COLO829 (cell line): ENCODE data around the gene MAGEA3.
"Not testable (repeated sequence)": the region's sequence is repeated elsewhere in the genome, so short reads cannot be mapped to it uniquely, and the experiment has no call there.

ENCODE experiments used
- DNase-seq: peaks from one replicate; pipeline ENCODE4 v3.0.0; 2012; ENCODE audit warnings: low spot score

MAGEA3 gene, protein sequence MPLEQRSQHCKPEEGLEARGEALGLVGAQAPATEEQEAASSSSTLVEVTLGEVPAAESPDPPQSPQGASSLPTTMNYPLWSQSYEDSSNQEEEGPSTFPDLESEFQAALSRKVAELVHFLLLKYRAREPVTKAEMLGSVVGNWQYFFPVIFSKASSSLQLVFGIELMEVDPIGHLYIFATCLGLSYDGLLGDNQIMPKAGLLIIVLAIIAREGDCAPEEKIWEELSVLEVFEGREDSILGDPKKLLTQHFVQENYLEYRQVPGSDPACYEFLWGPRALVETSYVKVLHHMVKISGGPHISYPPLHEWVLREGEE

DNA sequence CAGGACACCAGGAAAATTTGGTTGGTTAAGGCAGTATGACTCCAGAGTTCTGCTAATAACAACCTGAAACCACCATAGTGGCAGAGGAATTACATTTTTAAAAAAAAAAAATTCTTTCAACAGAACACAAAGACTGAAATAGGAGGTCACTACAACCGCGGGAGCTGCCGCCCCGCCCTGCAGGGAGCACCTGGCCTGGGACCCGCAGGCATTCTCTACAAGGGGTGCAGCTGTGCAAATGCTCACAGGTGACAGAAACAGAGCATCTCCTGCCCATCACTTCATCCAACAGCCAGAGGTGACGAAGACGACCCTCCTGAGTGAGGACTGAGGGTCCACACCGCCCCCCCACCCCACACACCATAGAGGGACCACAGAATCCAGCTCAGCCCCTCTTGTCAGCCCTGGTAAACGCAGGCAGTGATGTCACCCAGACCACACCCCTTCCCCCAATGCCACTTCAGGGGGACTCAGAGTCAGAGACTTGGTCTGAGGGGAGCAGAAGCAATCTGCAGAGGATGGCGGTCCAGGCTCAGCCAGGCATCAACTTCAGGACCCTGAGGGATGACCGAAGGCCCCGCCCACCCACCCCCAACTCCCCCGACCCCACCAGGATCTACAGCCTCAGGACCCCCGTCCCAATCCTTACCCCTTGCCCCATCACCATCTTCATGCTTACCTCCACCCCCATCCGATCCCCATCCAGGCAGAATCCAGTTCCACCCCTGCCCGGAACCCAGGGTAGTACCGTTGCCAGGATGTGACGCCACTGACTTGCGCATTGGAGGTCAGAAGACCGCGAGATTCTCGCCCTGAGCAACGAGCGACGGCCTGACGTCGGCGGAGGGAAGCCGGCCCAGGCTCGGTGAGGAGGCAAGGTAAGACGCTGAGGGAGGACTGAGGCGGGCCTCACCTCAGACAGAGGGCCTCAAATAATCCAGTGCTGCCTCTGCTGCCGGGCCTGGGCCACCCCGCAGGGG lies at the start of gene MAGEA3:
Gene MAGEA3 (plus strand): TSS at position 843 of the 980 bp plus-strand sequence. CDS start 2,039 bp downstream, outside the sequence.
- not testable (repeated sequence) for DNase-seq

DNA sequence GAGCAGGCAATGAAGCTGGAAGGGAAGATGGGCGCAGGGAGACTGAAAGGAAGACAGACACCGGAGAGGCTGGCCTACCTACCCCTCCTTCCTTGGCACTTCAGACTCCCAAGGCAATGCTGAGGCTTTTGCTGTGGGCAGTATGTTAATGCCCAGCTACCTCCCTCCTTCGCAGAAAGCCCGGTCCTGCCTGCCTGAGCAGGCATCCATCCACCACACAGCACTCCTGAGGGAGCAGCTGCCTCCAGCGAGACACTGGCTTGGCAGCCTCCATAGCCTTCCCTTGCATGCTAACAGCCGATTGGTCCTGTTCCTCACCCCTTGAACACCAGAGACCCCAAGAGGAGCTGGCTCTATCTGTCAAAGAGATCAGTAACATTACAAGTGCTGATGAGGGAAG lies 46.5 kb upstream of the MAGEA3 start:
- no peak for DNase-seq

DNA sequence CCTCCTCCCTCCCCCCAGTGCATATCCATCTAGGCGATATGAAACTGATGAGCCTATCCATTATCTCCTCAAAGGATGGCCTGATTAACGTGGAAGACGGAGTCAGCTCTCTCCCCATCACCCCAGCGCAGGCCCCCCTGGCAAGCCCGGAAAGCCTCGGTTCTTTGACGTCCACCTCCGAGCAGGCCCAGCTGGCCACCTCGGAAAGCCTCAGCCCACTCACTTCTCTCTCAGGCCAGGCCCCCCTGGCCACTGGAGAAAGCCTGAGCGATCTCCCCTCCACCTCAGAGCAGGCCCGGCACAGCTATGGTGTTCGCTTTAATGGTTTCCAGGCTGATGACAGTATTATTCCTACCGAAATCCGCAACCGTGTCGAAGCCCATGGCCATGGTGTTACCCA lies 46.1 kb upstream of the MAGEA3 start:
- DNase-seq = no peak

DNA sequence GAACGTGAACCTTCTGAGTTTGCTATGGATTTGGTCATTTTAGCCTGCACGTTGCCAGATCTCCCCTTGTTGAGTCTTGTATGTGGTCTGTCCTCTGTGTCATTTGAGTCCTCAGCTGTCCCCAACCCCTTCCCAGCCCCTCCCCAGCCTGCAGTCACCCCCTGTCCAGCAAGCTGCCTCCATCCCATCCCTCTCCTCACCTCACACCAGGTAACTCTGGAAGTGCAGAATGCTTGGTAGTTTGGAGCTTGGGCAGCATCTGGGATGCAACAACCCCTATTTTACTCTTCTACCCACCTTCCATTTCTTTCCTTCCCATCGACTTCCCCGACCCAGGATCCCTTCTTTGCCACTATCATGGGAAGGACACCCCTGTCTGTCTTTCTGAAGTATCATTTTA lies 42.5 kb upstream of the MAGEA3 start:
- no peak for DNase-seq

DNA sequence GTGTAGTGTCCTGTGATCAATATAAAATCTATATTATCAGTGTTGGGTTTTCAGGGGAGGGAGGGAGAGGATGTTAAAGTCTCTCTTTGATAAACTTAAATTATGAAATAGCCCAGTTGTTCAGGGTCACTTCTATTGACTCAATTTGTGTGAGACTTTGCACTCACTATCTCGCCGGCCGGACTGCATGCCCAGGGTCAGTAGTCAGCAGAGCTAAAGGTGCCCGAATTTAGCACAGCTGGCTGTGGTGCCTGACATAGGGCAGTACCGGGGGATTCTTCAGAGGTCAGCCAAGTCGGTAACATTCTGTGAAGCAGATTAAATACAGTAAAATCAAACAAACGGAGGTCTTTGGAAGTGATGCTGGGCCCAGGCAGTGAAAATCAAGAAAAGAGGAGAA lies 41.7 kb upstream of the MAGEA3 start:
- DNase-seq = no peak

DNA sequence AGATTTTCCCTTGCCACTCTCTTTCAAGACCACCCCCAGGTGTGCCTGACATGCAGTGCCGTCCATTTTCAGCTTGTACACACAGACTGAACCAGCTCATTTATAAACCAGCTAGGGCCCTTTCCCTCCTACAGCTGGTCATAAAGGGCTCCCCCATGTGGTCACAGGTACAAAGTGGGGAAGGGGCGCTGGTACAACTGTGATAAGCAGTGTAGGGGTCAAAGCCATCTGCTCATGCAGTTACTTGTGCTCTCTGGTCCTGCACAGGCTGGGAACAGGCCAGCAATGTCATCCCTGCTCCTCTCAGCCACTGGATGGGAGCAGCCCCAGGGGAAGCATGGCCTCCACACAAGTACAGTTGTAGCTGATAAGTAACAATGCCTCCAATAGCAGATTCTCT lies 40.3 kb upstream of the MAGEA3 start:
- DNase-seq = no peak

DNA sequence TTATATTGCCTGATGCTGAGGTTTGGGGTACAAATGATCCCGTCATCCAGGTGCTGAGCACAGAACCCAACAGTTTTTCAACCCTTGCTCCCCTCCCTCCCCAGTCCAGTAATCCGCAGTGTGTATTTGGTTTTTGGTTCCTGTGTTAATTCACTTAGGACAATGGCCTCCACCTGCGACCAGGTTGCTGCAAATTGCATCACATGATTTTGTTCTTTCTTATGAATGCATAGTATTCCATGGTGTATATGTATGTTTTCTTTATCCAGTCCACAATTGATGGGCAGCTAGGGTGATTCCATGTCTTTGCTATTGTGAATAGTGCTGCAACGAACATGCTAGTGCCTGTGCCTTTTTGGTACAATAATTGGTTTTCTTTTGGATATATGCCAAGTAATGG lies 35.5 kb upstream of the MAGEA3 start:
- DNase-seq = no peak

DNA sequence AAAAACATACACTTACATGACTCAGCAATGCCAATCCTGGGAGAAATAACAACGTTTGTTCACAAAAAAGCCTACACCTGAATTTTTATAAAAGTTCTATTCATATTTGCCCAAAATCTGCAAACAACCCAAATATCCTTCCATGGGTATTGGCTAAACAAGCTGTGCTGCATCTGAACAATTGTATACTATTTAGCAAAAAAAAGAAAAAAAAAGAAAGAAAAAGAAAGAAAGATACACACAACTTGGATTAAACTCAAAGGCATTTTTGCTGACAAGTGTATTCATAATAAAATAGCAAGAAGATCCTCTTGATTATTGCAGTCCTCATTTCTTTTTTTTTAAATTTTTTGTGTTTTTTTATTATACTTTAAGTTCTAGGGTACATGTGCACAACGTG lies 24.5 kb upstream of the MAGEA3 start:
- no peak for DNase-seq

DNA sequence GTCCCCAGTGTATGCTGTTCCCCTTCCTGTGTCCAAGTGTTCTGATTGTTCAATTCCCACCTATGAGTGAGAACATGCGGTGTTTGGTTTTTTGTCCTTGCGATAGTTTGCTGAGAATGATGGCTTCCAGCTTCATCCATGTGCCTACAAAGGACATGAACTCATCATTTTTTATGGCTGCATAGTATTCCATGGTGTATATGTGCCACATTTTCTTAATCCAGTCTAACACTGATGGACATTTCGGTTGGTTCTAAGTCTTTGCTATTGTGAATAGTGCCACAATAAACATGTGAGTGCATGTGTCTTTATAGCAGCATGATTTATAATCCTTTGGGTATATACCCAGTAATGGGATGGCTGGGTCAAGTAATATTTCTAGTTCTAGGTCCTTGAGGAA lies 23.9 kb upstream of the MAGEA3 start:
- not testable (repeated sequence) for DNase-seq

DNA sequence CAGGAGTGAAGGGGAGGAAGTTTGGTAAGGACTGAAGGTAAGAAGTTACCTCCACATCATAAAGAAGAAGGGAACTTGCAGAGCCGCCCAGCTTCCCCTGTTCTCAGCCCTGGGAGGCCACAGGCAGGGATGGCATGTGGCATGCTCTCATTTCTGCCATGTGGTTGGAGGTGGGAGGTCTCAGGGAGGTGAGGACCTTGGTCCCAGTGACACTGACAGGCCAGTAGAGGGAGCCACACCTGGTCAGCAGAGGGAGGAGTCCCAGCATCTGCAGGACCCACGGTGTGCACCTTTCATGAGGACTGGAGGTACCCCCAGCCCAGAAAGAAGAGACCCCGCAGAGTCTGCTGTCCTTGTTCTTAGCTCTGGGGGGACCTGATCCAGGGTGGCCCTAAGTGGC lies 17.6 kb upstream of the MAGEA3 start:
- DNase-seq = not testable (repeated sequence)

DNA sequence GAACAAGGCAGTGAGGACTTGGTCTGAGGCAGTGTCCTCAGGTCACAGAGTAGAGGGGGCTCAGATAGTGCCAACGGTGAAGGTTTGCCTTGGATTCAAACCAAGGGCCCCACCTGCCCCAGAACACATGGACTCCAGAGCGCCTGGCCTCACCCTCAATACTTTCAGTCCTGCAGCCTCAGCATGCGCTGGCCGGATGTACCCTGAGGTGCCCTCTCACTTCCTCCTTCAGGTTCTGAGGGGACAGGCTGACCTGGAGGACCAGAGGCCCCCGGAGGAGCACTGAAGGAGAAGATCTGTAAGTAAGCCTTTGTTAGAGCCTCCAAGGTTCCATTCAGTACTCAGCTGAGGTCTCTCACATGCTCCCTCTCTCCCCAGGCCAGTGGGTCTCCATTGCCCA lies 1.8 kb downstream of the MAGEA3 start:
- DNase-seq = not testable (repeated sequence)

DNA sequence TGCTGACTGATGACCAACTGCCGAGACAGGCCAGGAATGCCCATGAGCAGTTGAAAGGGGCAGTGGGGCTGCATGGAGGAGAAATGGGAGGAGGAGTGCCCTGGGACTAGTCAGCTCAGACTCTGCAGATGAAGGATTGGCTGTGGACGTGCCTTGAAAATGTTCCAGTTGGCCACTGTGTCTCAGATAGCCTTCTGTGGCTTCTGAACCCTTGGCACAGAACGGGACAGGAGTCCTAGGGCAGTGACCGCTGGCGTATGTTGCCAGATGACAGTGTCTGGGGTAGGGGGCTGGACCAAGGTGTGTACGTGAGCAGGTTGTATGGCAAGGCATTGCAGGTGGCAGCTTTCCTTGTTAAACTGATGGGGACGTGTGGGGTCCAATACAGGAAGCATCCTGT lies 7.9 kb downstream of the MAGEA3 start:
- not testable (repeated sequence) for DNase-seq

DNA sequence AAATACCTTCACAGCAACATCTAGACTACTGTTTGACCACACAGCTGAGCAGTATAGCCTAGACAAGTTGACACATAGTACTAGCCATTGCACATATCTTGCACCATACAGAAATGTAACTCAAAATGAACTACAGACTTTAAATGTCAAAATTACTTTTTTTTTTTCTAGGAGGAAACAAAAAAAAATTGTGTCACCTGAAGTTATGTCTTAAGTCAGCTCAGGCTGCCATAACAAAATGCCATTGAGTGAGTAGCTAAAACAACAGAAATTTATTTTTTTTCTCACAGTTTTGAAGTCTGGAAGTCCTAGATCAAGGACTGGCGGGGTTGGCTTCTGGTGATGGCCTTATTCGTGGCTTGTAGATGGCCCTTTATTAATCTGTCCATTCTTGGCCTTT lies 10.6 kb downstream of the MAGEA3 start, which contains the start of gene CSAG2:
Gene CSAG2 (minus strand): TSS at position 101 of the 400 bp plus-strand sequence. CDS start 161 bp downstream, outside the sequence.
- DNase-seq = not testable (repeated sequence)

DNA sequence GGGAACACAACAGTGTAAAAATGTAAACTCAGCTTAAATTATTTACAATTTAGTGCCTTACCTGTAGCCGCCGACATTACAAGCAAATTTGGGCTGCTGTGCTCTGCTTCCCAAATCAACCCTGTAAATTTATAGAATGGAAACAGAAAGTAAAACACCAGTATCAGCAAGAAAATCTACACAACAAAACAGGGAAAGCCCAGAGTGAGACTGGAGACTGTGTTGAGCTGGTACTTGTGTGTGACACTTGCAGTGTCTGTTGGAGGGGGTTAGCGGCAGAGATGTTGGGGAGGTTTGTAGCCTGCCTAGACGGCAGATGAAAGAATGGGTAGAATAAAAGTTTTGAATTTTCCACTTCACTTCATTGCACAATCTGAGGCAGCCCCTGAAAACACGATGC lies 14.6 kb downstream of the MAGEA3 start:
- DNase-seq = not testable (repeated sequence)

DNA sequence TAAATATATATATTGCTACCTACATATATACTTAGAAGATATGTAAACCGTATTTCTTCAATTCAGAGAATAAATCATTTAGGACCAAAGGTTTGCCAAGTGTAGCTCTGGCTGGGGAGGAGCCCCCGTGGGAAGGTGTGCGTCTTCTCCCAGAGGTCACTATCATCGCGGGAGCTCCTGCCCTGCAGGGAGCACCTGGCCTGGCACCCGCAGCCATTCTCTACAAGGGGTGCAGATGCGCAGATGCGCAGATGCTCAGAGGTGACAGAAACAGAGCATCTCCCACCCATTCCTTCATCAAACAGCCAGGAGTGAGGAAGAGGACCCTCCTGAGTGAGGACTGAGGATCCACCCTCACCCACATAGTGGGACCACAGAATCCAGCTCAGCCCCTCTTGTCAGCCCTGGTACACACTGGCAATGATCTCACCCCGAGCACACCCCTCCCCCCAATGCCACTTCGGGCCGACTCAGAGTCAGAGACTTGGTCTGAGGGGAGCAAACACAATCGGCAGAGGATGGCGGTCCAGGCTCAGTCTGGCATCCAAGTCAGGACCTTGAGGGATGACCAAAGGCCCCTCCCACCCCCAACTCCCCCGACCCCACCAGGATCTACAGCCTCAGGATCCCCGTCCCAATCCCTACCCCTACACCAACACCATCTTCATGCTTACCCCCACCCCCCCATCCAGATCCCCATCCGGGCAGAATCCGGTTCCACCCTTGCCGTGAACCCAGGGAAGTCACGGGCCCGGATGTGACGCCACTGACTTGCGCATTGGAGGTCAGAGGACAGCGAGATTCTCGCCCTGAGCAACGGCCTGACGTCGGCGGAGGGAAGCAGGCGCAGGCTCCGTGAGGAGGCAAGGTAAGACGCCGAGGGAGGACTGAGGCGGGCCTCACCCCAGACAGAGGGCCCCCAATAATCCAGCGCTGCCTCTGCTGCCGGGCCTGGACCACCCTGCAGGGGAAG lies 15.5 kb downstream of the MAGEA3 start, which contains the start of gene MAGEA2B:
Gene MAGEA2B (plus strand): TSS at position 814 of the 973 bp plus-strand sequence. CDS start 2,479 bp downstream, outside the sequence.
- DNase-seq = not testable (repeated sequence)

DNA sequence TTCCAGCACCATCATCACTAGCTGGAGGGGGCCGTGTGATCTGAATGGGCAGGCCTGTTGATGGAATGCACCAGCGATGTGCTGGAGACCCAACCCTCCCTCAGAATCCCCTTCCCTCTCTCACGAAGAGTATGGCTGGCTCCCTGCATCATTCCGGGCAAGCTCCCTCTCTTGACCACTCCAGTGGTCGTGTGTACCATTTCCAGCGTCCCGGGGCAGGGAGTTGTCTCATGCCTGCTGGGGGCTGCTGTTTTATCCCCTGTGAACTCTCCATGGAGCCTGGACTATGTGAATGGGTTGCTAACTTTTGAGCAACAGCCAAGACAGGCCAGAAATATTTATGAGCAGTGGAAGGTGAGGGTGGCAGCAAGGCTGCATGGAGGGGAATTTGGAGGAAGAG lies 26.8 kb downstream of the MAGEA3 start:
- no peak for DNase-seq

DNA sequence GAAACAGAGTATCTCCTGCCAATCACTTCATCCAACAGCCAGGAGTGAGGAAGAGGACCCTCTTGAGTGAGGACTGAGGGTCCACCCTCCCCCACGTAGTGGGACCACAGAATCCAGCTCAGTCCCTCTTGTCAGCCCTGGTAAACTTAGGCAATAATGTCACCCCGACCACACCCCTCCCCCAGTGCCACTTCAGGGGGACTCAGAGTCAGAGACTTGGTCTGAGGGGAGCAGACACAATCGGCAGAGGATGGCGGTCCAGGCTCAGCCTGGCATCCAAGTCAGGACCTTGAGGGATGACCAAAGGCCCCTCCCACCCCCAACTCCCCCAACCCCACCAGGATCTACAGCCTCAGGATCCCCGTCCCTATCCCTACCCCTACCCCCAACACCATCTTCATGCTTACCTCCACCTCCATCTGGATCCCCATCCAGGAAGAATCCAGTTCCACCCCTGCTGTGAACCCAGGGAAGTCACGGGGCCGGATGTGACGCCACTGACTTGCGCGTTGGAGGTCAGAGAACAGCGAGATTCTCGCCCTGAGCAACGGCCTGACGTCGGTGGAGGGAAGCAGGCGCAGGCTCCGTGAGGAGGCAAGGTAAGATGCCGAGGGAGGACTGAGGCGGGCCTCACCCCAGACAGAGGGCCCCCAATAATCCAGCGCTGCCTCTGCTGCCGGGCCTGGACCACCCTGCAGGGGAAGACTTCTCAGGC lies 34.8 kb downstream of the MAGEA3 start, which contains the start of the genes CSAG1 and MAGEA12:
Gene CSAG1 (minus strand): TSS at position 461 of the 715 bp plus-strand sequence. CDS start 1,261 bp downstream, outside the sequence.
Gene MAGEA12 (plus strand): TSS at position 497 of the 715 bp plus-strand sequence. CDS start 2,405 bp downstream, outside the sequence.
- DNase-seq = peak; percentile 92

DNA sequence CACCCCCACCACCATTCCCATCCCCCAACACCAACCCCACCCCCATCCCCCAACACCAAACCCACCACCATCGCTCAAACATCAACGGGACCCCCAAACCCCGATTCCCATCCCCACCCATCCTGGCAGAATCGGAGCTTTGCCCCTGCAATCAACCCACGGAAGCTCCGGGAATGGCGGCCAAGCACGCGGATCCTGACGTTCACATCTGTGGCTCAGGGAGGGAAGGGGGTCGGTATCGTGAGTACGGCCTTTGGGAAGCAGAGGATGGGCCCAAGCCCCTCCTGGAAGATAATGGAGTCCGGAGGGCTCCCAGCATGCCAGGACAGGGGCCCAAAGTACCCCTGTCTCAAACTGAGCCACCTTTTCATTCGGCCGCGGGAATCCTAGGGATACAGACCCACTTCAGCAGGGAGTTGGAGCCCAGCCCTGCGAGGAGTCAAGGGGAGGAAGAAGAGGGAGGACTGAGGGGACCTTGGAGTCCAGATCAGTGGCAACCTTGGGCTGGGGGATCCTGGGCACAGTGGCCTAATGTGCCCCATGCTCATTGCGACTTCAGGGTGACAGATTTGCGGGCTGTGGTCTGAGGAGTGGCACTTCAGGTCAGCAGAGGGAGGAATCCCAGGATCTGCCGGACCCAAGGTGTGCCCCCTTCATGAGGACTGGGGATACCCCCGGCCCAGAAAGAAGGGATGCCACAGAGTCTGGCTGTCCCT lies 35.7 kb downstream of the MAGEA3 start:
- DNase-seq = not testable (repeated sequence)

DNA sequence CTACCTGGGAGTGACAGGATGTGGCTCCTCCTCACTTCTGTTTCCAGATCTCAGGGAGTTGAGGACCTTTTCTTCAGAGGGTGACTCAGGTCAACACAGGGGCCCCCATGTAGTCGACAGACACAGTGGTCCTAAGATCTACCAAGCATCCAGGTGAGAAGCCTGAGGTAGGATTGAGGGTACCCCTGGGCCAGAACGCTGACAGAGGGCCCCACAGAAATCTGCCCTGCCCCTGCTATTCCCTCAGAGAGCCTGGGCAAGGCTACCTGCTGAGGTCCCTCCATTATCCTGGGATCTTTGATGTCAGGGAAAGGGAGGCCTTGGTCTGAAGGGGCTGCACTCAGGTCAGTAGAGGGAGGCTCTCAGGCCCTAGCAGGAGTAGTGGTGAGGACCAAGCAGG lies 36.5 kb downstream of the MAGEA3 start:
- DNase-seq = no peak
